Activated CD4-positive, CD25-positive, alpha-beta regulatory T cell treated with anti-CD3 and anti-CD28 coated beads, Interleukin-2, amount 50 U/mL, for 72 hours (primary cell): ENCODE data around the gene PDCD4.

Experiments
- DNase-seq: peaks from one replicate; pipeline ENCODE4 v3.0.0; 2021

PDCD4 gene

DNA sequence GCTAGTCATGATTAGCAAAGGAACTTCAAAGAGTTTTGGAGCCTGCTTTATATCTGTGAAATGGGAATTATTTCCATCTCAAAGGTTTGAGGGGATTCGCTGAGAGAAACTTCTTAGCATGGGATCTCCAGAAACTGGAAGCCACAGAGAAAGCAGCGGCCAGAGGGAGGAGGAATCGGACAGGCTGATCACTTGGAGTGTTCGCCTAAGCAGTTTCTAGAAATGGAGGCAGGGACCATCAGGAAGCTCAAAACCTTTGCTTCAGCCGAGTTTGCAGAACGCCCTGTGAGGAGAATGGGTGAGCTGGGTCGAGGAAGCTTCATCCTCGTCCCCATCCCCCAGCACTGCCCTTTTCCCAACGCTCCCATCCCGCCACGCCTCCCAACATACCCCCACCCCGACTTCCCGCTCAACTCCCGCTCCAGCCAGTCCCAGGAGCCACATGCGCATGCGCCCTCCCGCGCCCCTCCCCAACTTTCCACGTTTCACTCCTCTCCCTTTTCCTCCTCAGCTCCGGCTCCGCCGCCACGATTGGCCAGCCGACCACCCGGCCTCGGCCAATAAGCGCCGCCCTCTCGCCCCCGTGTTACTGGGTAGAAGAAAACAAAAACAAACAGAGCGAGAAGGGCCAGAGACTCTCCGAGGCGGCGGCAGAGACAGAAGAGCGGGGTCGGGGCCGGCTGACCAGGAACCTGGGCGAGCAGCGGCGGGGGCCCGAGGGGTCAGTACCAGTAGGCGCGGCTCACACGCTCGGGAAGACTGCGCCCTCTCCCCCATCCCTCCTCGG, at the start of gene PDCD4:
Gene PDCD4, plus strand, starts transcription at position 631 of the 787 bp plus-strand sequence. CDS start 4,100 bp downstream, outside the sequence.
- DNase-seq = peak; percentile 94

DNA sequence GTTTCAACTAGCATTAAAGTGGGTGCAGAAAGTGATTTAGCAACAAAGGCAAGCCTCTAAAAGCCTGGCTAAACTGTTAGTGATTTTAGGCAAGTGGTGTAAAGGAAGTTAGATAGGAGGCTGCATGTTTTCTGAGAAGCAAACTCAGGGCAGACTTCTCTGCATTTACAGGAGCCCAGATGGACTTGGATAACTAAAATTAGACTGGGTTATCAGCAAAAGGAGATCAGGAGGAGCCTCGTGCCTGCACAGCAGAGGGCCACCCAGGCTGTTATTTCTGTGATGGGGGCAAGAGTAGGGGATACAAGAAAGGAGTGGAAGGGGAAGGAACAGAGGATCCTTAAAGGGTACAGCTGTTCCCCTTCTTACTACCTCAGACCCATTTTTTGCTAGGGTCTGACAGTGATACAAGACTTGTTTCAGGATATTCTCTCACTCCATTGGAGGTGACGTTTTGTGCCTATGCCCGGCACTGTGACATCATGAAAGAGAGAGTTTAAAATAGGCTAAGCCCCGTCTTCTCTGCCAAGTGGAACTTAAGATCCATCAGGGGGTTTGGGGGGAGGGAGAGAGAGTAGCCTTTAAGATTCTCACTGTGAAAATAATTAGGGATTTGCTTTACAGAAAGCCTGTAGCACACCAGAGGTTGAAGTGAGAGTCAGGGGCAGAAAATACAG, 49.6 kb upstream of the PDCD4 start:
- no peak for DNase-seq

DNA sequence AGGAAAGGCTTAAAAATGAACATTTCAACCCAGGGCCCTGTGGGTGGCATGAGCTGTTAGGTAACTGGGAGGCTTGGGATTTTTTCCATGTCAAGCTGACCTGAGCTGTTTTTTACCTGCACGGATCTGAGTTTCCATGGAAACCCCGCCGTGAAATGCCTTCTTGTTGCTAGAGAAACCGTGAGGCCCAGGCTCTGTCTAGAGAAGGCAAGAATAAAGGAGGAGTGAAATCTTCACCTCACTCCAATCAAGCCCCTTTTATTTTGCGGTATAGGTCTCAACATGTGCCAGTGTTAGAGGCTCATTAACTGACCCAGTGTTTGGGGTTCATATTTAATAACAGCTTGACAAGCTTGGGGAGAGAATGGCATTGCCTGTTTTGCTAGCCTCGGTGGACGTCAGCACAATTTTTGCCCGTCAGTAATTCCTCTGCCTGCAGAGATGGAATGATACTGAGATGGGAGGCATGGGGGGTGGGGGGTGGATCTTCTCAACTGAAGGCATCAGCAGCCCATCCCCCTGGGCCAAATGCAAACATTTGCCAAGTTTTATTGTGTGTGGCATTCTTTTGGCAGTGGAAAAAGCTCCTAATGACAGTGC, 48.9 kb upstream of the PDCD4 start:
- DNase-seq = no peak

DNA sequence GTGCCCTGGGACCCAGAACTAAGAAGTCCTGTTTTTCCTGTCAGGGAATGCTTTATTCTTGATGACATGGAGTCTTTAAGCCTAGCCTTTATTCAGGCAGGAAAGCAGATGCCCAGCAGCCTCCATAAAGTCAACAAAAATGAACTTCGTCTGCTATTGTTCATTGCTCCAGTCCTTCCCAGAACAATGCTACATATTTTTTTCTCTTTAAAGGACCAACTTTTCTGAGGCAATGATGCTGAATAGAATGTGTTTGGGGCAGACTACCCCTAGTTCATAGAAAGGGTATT, 47.6 kb upstream of the PDCD4 start:
- DNase-seq = no peak

DNA sequence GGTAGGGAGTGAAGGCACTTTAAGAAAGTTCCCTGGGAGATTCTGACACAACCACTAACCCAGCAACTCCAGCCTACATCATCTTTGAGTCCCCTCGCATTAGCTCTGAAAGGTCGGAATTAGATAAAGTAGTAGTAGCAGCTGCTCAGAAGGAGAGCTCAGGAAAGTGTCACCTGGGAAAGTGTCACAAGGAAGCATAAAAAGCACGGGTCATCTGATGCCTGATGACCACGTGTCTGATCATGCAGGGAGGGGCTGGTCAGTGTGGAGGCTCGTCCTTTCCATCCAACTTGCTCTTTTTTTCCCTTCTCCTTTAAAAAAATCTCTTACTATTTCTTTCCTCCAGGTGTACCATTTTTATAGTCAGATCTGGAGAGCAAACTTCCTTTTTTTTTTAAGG, 47.1 kb upstream of the PDCD4 start:
- DNase-seq = no peak

DNA sequence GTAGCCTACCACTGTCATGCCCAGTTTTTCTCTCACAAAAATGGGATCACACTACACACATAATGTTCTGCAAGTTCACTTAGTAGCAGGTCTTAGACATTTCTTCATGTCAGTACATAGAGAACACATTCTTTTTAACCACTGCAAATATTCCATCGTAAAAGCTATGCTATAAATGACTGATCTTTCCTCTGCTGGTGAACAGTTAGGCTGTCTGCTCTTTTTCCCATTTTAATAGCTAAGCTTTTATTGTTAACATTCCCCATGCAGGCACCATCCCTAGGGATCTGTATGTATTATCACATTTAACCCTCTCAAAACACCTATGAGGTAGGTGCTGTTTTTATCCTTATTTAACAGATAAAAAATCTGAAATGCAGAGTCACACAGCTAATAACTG, 46.2 kb upstream of the PDCD4 start:
- no peak for DNase-seq

DNA sequence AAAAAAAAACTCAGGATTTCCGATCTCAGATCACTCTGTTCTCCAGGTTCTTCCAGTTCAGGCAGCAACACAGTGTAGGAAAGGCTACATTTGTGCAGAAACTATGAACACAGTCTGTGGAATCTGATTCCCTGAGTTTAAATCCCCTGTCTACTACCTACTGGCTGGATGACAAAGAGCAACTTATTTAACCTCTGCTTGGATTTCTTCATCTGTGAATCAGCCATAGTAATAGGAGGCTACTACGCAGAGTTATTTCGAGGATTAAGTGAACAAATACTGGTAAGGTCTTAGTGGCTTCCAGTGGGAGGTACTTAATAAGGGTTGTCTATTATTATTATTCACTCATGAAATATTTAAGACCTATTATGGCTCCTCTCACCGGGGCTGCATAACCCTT, 44.3 kb upstream of the PDCD4 start:
- DNase-seq = no peak

DNA sequence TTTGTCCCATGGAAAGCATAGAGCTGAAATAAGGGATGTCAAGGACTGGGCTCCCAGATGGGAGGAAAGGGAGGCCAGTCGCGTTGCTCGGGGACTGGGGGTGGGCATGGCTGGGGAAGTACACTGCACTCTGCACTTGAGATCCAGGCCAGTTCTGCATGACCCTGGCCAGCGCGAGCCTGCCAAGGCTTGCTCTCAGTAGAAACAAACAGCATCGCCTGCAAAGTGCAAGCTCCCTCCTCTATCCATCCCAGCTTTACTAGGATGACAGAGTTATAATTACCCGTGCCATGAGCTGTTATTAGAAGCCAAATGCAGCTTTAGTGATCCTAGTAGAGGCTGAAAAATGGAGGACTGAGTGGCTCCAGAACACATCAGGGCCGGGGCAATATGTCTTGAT, 43.9 kb upstream of the PDCD4 start:
- DNase-seq = no peak

DNA sequence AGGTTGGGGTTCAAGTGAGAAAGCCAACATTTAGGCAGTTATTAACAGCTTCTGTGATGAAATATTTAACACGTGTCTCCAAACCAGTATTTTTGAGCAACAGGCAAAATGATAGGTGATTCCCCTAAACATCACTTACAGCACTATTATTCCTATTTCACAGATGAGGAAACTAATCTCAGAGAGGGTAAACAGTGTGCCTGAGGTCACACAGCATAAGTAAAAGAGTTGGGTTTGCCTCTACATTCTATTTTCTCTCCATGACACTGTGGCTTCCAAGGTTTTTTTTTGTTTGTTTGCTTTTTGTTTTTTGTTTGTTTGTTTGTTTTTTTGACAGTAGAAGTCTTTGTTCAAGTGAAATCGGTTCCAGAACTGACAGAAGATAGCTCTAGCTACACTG, 43.2 kb upstream of the PDCD4 start:
- DNase-seq = no peak

DNA sequence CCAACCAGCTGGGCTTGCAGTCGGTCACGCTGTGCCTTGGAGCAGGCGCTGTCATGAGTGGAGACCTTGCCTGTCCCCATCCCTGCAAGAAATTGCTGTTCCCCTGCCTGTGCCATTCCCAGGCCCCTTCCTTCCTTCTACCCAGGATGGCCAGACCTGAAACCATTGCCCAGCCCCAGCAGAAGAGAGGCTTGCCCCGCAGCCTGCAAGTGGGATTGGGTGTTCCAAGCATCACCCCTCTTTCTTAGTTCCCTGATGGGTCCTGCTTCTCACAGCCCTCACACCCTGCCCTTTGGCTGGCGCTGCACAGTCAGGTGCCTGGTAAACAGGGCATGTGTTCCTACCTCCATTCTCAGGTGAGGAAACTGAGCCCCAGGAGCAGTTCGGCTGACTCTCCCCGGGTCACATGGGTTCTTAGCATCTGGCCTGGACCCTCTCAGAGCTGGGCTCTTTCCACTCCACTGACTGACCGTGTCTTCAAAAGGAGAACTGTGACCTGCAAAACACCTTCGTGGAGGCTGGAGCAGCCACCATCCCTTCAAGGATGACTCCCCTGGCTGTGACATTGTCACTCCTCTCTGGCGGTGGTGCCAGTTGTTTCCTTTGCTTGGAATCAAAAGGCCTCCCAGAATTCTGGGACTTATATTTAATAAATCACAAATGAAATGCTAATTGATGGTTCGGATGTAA, 41.9 kb upstream of the PDCD4 start:
- DNase-seq = no peak

DNA sequence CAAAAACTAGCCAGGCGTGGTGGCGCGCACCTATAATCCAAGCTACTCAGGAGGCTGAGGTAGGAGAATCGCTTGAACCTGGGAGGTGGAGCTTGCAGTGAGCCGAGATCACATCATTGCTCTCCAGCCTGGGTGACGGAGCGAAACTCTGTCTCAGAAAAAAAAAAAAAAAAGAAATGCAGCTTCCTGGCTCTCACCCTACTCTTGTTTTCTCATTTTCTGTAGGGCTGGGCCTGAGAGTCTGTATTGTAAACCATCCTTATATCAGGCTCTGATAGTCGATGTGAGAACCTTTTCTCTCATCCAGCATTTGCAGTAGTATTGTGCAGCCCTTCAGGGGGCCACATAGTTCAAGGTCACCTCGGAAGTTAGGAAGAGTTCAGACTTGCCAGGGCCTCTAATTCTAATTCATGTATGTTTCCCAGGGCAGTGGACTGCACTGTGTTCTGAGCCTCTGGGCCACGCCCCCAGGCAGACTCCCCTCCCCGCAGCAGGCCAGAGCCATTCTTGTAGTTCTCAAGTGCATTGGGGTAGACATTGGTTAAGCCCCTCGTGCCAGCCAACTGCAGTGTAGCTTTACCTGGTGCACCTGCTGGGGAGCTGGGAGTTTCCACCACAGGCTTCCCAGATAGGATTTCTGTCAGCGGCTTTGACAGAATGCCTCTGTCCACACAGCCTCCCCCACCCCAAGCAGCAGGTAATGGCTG, 38.3 kb upstream of the PDCD4 start:
- no peak for DNase-seq

DNA sequence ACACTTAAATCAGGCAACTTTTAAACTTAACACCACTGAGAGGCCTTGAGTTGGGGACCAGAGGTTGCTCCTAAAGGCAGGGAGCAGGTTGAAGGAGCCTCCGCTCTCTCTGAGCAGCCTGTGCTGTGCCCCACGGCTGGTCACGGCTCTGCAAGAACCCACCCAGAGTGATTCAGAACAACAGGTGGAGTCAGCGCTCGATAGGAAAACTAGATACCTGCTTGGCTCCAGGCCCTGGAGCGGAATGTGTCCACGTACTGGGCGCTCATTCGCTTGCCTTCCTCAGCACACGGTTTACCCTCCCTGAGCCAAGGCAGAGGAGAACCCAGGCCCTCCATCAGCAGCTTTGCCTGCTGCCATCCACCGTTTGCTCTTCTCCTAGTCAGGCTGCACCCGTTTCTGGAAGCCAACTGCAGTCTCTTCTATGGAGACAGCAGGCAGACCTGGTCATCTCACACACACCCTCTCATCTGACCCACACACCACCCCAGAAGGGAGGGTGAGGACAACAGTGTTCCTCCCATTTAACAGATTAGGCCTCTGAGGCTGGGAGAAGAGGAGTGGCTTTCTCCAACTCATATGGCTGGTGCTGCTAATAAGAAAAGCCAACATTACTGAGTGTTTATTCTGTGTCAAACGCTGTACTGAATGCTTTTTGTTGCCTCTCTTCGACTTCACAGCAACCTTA, 37.6 kb upstream of the PDCD4 start:
- no peak for DNase-seq

DNA sequence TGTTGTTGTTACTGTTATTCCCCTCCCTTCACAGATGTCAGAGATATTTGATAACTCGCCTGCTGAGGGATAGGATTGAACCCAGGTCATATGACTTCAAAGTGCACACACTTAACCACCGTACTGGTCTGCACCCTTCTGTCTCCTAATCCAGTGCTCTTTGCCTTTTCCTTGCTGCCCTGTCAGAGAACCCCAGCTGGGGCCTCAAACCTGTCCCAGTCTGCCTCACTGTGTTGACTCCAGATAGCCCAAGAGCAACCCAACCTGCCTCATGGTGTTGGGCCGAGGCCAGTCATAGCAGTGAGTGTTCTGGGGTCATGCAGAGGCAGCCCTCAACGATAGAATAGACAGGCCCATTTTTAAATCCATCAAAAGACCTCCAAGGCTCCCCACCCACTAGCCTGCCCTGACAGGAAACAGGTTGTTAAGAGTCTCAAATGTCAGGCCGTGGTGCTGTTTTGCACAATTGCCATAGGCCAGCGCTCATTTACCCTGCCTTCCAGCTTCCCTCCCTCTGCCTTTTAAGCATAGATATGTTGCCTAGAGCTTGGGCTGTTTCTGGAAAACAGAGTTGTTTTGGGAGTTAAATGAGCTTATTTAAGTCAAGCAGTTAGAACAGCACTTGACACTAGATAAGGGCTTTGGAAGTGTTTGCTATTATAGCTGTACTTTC, 37.0 kb upstream of the PDCD4 start:
- DNase-seq = no peak

DNA sequence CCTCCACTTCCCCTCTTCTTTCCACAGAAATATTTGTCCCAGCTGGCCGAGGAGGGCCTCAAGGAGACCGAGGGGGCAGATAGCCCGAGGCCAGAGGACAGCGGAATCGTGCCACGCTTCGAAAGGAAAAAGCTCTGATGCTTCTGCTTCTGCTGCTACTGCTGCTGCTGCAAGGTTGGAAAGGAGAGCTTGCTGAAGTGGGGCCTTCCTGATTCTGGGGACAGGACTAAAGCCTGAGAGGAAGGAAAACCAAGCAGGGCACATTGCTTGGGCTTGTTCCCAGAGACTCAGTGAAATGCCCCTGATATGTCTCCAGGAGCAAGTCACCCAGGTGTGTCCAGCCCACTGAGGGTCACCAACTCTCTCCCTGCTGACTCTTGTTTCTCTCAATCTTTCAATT, 35.9 kb upstream of the PDCD4 start:
- DNase-seq = no peak

DNA sequence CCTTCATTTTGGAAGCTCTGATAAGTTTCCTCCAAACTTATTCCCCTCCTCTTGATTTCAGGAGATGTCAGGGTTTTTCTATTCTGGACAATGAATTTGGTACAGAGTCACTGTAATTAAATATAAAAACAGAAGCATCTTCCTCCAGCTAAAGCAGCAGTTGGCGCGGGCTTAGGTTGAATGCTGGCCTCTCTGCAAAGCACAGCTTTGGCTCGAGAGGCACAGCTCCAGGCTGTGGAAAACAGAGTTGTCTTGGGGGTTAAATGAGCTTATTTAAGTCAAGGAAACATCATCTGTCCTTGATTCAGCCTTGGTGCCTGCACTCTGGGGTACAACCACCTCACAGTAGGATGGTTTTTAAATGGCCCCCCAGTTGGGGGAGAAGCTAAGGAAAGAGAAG, 35.0 kb upstream of the PDCD4 start:
- no peak for DNase-seq

DNA sequence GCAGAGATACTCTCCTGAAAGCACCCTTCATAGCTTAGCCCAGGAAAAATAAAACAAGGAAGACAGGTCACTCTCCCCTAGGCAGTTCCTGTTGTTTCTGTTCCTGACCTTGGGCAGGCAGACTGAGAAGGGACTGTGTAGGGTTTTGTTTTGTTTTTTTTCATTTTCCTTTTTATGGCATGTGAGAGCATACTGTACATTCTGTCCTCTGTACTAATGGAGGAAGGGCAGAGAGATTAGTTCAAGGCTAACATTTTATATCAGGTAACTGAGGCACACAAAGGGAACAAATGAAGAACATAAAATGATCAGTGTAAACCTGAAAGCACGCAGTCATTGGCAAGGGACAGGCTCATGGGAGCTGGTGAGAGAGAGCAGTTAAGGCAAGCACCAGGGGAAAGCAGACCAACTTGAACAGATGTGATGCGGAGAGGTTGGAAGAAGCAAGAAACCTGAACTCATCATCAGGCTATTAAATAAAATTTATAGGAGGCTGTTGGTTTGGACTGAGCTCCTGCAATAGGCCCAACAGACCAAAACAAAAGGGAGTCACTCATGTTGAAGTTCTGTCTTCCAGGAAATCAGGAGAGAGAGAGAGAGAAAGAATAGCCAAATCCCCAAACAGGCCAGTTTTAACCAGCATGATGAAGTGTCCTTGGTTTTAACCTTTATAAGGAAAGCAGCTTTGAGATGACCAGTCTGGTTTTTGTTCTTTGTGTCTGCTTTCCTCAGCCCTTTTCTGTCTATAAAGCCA, 34.1 kb upstream of the PDCD4 start:
- DNase-seq = no peak

DNA sequence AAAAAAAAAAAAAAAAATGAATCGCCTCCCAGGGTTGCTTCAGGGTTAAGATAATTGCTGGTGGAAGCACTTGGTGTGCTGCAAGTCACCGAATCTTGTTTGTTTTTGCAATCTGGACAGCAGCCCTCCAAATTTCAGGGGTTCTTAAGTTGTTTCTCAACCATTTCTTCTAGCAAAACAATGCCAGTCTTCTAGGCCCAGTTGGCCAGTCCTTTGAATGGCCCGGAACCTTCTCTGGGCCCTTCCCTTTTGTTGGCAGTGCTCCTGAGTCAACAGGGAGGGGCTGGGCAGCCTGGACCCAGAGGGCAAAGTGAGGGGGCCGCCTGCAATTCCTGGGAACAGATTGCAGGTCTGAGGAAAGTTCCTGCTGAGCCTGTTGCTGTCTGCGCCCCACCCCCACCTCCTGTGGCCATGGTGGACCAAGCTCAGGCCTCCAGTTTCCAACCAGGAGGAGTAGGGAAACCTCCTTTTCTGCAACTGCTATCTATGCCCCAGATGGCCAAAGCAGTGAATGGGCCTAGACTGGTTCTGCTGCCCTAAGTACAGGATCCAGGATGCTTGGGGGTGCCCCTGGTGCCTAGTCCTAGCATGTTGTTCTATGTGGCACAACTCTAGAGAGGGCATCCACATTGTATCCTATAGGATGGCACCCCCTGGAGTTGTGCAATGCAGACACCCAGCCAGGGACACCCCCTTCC, 31.4 kb upstream of the PDCD4 start:
- DNase-seq = no peak

DNA sequence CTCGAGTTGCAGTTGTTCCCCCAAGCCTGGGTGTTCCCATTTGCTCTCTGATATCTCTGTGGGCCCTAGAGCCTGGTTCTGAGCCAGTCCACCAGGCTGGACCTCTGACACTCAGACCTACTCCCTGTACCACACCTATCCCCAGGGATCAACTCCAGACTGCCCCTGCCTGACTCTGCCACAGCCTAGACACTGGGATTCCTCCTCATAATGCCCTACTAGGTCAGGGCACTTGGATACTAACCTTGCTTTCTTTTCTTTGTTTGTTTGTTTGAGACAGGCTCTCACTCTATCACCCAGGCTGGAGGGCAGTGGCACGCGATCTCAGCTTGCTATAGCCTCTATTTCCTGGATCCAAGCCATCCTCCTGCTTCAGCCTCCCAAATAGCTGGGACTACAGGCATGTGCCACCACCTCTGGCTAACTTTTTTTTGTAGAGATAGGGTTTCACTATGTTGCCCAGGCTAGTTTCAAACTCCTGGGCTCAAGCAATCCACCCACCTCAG, 30.8 kb upstream of the PDCD4 start:
- no peak for DNase-seq

DNA sequence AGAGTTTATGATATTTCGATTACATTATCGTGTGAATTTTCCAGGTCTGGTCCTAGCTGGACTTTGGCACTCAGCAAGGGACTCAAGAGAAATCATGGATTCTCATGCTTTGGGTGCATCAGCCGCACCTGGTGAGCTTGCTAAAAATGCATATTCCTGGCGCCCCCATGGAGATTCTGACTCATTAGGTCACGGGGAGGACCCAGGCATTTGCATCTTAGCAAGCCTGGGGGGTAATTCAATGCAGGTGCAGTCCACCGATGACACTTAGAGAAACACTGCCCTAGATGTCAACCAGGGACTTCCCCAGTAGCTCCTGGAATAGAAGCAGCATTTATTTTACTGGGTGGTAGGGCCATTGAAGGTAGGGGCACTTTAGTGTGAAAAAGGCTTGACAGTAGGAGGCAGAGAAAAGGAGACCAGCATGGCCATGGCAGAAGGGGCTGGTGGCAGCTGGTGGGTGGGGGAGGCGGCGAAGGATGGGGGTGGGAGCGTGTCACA, 29.9 kb upstream of the PDCD4 start:
- no peak for DNase-seq

DNA sequence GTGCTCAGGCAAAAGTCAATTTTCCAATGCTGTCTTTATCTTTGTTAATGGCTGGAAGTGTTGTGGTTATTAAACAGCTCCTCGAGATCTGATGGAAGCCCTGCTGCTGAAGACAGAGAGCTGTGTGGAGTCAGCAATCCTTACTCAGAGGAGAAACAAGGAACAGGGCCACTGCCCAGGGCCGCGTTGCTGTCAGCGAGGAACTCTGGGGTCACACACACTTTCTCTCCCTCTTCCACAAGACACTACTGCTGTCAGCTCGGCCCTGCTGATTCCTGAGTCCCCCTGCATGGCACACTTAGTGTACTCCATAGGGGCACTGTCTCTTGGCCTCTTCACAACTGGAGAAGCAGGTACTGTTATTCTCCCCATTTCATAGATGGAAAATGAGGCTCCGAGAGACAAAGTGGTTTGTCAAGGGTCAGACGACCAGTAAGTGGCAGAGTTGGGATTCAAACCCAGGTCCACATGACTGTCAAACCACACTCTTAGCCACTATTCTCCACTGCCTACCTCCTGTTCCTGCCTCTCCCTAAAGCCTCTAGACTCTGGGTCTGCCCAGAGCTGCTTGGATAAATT, 29.3 kb upstream of the PDCD4 start:
- no peak for DNase-seq
